OCI-LY1 (cell line): Measurements from ENCODE around the gene AMOTL1.

Experiments used
- H2AFZ ChIP-seq: fragments of 200-600 bp; sonication (generic), shearing (Covaris generic); 2 replicates; pipeline ENCODE4 v1.6.0; 2014; ENCODE audit warnings: antibody characterized with exemption, mild to moderate bottlenecking, low read length
- H3F3A ChIP-seq: fragments of 200-600 bp; sonication (generic), shearing (Covaris generic); 2 replicates; pipeline ENCODE4 v1.6.0; 2014; ENCODE audit warnings: mild to moderate bottlenecking, antibody characterized with exemption, low read length, moderate library complexity; ENCODE audit not compliant: insufficient read depth
- H3K27ac ChIP-seq: fragments of 200-600 bp; sonication (generic); 2 replicates; pipeline ENCODE4 v1.5.1; 2014; ENCODE audit warnings: low read length, mixed run types, mild to moderate bottlenecking, low read depth; ENCODE audit not compliant: poor library complexity, severe bottlenecking
- H3K27me3 ChIP-seq: fragments of 200-600 bp; sonication (generic); 2 replicates; pipeline ENCODE4 v1.6.0; 2014; ENCODE audit warnings: antibody characterized with exemption, mild to moderate bottlenecking, low read length, moderate library complexity; ENCODE audit not compliant: insufficient read depth
- H3K36me3 ChIP-seq: fragments of 200-600 bp; sonication (generic); 2 replicates; pipeline ENCODE4 v1.6.1; 2014; ENCODE audit warnings: mild to moderate bottlenecking, antibody characterized with exemption, low read length, moderate library complexity, mixed read lengths; ENCODE audit not compliant: insufficient read depth
- H3K4me1 ChIP-seq: fragments of 200-600 bp; sonication (generic); 2 replicates; pipeline ENCODE4 v1.5.1; 2014; ENCODE audit warnings: mild to moderate bottlenecking, low read length, moderate library complexity; ENCODE audit not compliant: insufficient read depth, severe bottlenecking
- H3K4me2 ChIP-seq: fragments of 200-600 bp; sonication (generic), shearing (Covaris generic); 2 replicates; pipeline ENCODE4 v1.6.1; 2014; ENCODE audit warnings: low read length
- H3K4me3 ChIP-seq: fragments of 200-600 bp; sonication (generic); 2 replicates; pipeline ENCODE4 v1.5.1; 2014; ENCODE audit warnings: low read length, low read depth, mild to moderate bottlenecking, mixed read lengths; ENCODE audit not compliant: poor library complexity, severe bottlenecking
- H3K79me2 ChIP-seq: fragments of 200-600 bp; shearing (Covaris generic); 2 replicates; pipeline ENCODE4 v1.6.1; 2016; ENCODE audit warnings: mixed run types, low read length, mixed read lengths; ENCODE audit not compliant: insufficient read depth
- H3K9ac ChIP-seq: fragments of 200-600 bp; sonication (generic), shearing (Covaris generic); 2 replicates; pipeline ENCODE4 v1.6.1; 2014; ENCODE audit warnings: mild to moderate bottlenecking, low read length, mixed read lengths
- H3K9me2 ChIP-seq: fragments of 200-600 bp; sonication (generic), shearing (Covaris generic); 2 replicates; pipeline ENCODE4 v1.6.1; 2014; ENCODE audit warnings: low read depth, mild to moderate bottlenecking, low read length, mixed read lengths
- H3K9me3 ChIP-seq: fragments of 200-600 bp; shearing (Covaris generic); 2 replicates; pipeline ENCODE4 v1.6.1; 2014; ENCODE audit warnings: low read length, mixed read lengths
- H4K20me1 ChIP-seq: fragments of 200-600 bp; sonication (generic), shearing (Covaris generic); 2 replicates; pipeline ENCODE4 v1.6.0; 2016; ENCODE audit warnings: mild to moderate bottlenecking, low read length; ENCODE audit not compliant: insufficient read depth
- EZH2 ChIP-seq: fragments of 200-600 bp; sonication (generic), shearing (Covaris generic); IDR thresholded peaks from 2 replicates; pipeline ENCODE4 v1.8.0; 2017; ENCODE audit warnings: borderline replicate concordance, mixed run types, mild to moderate bottlenecking, antibody characterized with exemption, low read length, moderate library complexity, mixed read lengths
- TF ChIP-seq, protein P1 (sequence below): fragments of 200-600 bp; sonication (generic), shearing (Covaris generic); IDR thresholded peaks from 2 replicates; pipeline ENCODE4 v1.5.1; 2017; ENCODE audit warnings: mild to moderate bottlenecking, antibody characterized with exemption, low read length, moderate library complexity, mixed read lengths

Gene AMOTL1

GRCh38 chr11:94885581-94885980 is 117.4 kb downstream of the AMOTL1 start:
- no peaks in the 10 kb centered on the region for H3K9me2 ChIP-seq
- TF ChIP-seq EZH2: no peak
- TF ChIP-seq, protein P1, sequence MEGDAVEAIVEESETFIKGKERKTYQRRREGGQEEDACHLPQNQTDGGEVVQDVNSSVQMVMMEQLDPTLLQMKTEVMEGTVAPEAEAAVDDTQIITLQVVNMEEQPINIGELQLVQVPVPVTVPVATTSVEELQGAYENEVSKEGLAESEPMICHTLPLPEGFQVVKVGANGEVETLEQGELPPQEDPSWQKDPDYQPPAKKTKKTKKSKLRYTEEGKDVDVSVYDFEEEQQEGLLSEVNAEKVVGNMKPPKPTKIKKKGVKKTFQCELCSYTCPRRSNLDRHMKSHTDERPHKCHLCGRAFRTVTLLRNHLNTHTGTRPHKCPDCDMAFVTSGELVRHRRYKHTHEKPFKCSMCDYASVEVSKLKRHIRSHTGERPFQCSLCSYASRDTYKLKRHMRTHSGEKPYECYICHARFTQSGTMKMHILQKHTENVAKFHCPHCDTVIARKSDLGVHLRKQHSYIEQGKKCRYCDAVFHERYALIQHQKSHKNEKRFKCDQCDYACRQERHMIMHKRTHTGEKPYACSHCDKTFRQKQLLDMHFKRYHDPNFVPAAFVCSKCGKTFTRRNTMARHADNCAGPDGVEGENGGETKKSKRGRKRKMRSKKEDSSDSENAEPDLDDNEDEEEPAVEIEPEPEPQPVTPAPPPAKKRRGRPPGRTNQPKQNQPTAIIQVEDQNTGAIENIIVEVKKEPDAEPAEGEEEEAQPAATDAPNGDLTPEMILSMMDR: no peak
- H3K27me3 ChIP-seq: no peaks in the 10 kb centered on the region
- no peaks in the 10 kb centered on the region for H3K36me3 ChIP-seq
- H3K27ac ChIP-seq: no peak overlapping the region
- no peaks in the 10 kb centered on the region for H3K79me2 ChIP-seq
- no peaks in the 10 kb centered on the region for H3K4me1 ChIP-seq
- H2AFZ ChIP-seq: no peak overlapping the region
- H3K9ac ChIP-seq: no peak overlapping the region
- H3K4me3 ChIP-seq: no peak overlapping the region
- H3K9me3 ChIP-seq: no peaks in the 10 kb centered on the region
- H4K20me1 ChIP-seq: no peaks in the 10 kb centered on the region
- H3F3A ChIP-seq: no peaks in the 10 kb centered on the region
- no peak overlapping the region for H3K4me2 ChIP-seq

GRCh38 chr11:94888204-94888603 is 120.0 kb downstream of the AMOTL1 start:
- Histone ChIP-seq H3K4me3 (no peak overlapping the region), H2AFZ (no peak overlapping the region), H3K36me3 (no peaks in the 10 kb centered on the region), H3K4me2 (no peak overlapping the region), H4K20me1 (no peaks in the 10 kb centered on the region), H3K27ac (no peak overlapping the region), H3K9me2 (no peaks in the 10 kb centered on the region), H3K79me2 (no peaks in the 10 kb centered on the region), H3K27me3 (no peaks in the 10 kb centered on the region), H3K4me1 (no peaks in the 10 kb centered on the region), H3K9ac (no peak overlapping the region), H3F3A (no peaks in the 10 kb centered on the region), H3K9me3 (no peaks in the 10 kb centered on the region)
- TF ChIP-seq, protein P1: no peak
- TF ChIP-seq EZH2: no peak

DNA sequence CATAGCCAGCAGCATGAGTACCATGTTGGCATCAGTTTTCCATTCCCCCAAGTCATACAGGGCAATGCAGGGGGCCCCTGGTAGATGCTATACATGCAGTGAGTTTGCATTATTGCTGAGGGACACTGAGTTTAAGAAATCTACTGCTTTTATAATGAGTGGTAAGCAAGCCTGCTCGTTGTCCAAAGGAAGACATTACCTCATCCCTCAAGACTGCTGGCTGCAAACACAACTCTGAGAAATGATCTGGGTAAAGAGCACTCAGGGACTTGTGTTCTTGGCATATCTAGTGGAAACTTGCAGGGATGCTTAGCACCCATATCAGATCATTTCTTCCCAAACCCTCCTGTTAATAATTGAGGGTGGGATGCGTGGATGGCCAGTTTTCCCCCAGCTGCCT is 127.3 kb downstream of the AMOTL1 start:
- Histone ChIP-seq H3K4me1 (no peaks in the 10 kb centered on the region), H2AFZ (no peak overlapping the region), H3K9me3 (no peaks in the 10 kb centered on the region), H3K36me3 (no peaks in the 10 kb centered on the region), H3K27me3 (no peaks in the 10 kb centered on the region), H3K79me2 (no peaks in the 10 kb centered on the region), H3K4me3 (no peak overlapping the region), H4K20me1 (no peaks in the 10 kb centered on the region), H3K9ac (no peak overlapping the region), H3K27ac (no peak overlapping the region), H3F3A (no peaks in the 10 kb centered on the region), H3K4me2 (no peak overlapping the region), H3K9me2 (no peaks in the 10 kb centered on the region)
- no peak for TF ChIP-seq EZH2
- TF ChIP-seq, protein P1: no peak
